HG03442 (cell line): Measurements from ENCODE around the gene UNC5A.
"Not testable (repeated sequence)": the region's sequence is repeated elsewhere in the genome, so short reads cannot be mapped to it uniquely, and the experiment has no call there.

Experiments used
- ATAC-seq: cut with Tn5 transposase; IDR thresholded peaks from one replicate; pipeline ENCODE4 v1.9.1; 2021; ENCODE audit warnings: mild to moderate bottlenecking, moderate library complexity; ENCODE audit not compliant: unreplicated experiment

UNC5A gene

GRCh38 chr5:176862330-176862995 lies 52.1 kb downstream of the UNC5A start:
- ATAC-seq, result no peak

DNA sequence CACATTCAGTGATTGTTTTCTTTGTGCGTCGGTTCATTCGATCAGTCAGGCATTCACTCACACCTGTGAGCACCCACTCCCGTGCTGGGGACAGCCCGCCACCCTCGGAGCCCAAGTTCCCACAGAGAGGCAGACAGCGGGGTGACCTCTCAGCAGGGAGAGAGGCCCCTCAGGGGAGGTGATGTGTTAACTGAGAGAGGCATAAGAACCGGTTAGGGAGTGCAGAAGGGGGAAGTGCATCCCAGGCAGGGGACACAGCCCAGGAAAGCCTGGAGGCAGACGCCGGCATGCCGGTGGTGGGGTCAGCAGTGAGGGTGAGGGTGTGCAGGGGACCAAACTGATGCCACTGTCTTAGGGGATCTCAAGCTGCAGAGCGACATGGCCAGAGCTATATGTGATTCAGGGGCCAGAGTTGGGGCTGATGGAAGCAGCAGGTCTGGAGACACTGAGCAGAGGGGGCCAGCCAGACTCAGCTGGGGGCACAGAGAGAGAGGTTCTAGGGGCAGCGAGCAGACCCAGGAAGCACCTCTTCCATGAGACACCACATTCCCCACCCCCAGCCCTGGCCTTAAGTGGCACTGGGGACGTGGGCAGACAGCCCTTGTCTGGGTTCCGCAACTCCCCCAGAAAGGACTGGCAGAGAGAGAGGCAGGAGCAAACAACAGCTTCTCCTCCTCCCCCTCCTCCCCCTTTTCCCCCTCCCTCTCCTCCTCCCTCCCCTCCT lies 52.8 kb downstream of the UNC5A start:
- no peak for ATAC-seq

DNA sequence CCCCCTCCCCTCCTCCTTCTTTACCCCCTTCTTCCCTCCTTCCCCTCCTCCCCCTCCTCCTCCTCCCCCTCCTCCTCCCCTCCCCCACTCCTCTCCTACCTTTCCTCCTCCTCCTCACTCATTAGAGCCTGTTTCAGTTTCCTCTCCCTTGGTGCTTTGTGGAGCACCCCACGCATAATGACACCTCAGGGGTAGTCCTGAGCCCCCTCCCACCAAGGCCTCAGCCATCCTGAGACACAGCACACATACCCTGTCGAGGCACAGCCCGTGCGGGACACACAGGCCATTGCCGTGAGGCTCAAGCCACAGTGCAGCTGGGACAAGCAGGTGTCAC lies 53.4 kb downstream of the UNC5A start:
- no peak for ATAC-seq

- no peak for ATAC-seq
Observed at GRCh38 chr5:176864755-176865154, 54.4 kb downstream of the UNC5A start.

- ATAC-seq, result no peak
Observed at GRCh38 chr5:176865964-176866363, 55.6 kb downstream of the UNC5A start.

DNA sequence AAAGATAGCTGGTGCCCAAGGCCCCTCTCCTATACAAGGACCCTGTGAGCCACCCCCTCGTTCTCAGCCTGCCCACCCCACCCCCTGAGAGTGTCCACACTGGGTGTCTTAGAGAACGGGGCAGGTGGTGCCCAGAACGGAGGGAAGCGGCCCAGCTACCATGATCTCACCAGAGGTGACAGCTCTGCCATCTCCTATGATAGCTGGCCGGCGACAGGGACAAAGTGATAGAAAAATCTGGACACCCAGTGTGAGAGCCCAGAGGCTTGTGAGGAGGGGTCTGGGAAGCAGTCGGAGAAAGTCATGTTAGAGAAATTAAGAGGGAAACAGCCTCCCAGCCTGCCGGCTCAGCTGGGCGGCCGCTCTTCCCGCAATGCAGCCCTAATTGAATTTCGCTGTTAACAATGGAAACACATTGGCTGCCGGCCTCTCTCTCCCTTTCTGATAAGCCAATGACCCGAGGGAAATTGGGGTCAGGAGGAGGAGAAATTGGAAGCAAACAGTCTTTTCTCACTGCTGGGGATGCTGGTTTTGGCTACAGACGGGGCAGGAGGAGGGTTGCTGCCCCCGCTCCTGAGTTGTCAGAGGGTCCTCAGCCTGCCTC lies 56.5 kb downstream of the UNC5A start:
- no peak for ATAC-seq

DNA sequence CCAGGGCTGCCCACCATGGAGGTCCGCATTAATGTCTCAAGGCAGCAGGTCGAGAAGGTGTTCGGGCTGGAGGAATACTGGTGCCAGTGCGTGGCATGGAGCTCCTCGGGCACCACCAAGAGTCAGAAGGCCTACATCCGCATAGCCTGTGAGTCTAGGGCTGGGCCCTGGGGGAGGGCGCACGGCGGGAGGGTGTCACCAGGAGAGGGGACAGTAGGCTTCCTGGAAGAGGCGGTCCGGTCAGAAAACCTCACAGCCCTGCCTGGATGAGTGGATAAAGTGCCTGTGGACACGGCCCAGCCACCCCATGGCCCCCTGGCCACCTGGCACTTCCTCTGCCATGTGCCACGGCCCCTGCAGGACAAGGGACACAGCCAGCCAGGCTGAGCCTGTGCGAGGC lies 57.8 kb downstream of the UNC5A start:
- ATAC-seq, result no peak

GRCh38 chr5:176868731-176869130 lies 58.4 kb downstream of the UNC5A start:
- no peak for ATAC-seq

GRCh38 chr5:176869501-176870109 lies 59.2 kb downstream of the UNC5A start:
- no peak for ATAC-seq

GRCh38 chr5:176870110-176870591 lies 59.8 kb downstream of the UNC5A start:
- ATAC-seq, result no peak

DNA sequence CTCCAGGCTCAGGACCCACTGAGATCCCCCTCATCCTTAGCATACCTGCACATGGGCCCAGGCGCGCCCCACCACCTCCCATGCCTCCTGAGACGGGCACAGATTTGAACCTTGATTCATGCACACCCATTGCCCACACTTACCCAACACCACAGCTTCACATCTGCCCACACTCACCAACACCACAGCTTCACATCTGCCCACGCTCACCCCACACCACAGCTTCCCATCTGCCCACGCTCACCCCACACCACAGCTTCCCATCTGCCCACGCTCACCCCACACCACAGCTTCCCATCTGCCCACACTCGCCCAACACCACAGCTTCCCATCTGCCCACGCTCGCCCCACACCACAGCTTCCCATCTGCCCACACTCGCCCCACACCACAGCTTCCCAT lies 60.3 kb downstream of the UNC5A start:
- ATAC-seq, result not testable (repeated sequence)

DNA sequence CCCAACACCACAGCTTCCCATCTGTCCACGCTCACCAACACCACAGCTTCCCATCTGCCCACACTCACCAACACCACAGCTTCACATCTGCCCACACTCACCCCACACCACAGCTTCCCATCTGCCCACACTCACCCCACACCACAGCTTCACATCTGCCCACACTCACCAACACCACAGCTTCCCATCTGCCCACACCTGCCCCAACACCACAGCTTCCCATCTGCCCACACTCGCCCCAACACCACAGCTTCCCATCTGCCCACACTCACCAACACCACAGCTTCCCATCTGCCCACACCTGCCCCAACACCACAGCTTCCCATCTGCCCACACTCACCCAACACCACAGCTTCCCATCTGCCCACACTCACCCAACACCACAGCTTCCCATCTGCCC lies 62.2 kb downstream of the UNC5A start:
- not testable (repeated sequence) for ATAC-seq

GRCh38 chr5:176873011-176873410 lies 62.7 kb downstream of the UNC5A start:
- not testable (repeated sequence) for ATAC-seq

GRCh38 chr5:176873541-176874172 lies 63.3 kb downstream of the UNC5A start:
- ATAC-seq, result no peak

DNA sequence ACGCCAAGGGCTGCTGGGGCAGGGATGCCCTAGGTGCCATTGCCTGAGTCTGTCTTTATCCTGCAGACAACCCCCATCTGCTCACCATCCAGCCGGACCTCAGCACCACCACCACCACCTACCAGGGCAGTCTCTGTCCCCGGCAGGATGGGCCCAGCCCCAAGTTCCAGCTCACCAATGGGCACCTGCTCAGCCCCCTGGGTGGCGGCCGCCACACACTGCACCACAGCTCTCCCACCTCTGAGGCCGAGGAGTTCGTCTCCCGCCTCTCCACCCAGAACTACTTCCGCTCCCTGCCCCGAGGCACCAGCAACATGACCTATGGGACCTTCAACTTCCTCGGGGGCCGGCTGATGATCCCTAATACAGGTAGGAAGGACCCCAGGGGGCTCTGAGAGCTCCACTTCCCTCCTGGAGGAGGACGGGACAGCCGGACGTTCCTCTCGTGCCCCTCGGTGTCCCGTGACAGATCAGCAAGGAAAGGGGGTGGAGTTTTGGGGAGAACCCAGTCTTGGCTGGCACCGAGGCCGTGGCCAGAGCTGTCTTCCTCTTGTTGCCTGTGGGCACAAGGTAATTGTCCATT lies 63.9 kb downstream of the UNC5A start:
- ATAC-seq, result no peak

DNA sequence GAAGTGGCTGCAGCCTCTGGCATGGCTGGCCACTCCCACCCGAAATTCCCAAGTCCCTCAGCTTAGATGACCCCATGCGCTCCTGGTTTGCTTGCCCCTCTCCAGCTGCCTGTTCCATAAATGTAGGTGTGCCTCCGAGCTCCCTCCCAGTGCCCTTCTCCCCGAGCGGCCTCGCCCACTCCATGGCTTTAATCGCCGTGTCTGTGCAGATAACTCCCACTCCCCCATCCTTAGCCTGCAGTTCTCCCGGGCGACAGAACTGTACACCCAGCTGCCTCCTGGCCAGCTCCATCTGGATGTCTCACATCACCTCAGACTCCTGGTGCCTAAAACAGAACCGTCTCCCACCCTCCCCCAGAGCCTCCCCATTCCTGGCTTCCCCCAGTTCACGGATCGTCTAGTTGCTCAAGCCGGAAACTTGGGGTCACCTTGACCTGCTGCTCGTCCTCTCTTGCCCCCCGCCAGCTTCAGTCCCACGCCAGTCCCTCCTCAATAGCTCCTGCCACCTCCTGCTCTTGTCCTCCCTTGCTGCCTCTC lies 64.7 kb downstream of the UNC5A start:
- ATAC-seq, result no peak

DNA sequence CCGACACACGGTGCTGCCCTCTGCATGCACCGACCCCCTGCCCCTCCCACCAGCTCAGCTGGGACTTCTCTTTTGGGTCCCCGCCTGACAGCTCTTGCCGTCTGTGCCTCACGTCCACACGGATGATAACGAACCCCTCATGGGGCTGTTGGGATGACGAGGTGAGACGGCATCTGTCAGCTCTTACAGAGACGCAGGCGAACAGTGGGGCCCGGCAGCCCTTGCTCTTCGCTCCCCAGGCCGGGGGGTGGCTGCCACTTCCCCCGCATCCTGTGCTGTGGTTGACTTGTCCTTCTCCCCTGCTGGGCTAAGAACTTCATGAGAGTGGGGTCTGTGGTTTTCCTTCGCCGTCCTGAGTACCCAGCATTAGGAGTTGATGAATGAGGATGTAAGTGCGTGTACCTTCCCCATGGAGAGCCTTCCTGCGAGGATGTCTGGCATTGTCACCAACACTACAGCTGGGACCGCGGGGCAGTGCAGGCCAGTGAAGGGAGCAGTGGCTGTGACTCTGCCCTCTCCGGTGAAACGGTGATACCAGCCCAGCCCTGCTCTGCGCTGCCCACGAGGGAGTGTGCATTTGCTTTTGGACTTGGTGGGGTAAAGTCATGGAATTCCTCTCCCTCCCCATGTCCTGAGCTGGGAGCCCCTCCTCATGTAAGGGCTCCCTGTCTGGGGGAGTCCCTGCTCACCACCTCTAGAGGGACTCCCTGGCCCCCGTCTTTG lies 65.6 kb downstream of the UNC5A start:
- no peak for ATAC-seq

GRCh38 chr5:176876506-176877431 lies 66.4 kb downstream of the UNC5A start:
- ATAC-seq, result no peak

DNA sequence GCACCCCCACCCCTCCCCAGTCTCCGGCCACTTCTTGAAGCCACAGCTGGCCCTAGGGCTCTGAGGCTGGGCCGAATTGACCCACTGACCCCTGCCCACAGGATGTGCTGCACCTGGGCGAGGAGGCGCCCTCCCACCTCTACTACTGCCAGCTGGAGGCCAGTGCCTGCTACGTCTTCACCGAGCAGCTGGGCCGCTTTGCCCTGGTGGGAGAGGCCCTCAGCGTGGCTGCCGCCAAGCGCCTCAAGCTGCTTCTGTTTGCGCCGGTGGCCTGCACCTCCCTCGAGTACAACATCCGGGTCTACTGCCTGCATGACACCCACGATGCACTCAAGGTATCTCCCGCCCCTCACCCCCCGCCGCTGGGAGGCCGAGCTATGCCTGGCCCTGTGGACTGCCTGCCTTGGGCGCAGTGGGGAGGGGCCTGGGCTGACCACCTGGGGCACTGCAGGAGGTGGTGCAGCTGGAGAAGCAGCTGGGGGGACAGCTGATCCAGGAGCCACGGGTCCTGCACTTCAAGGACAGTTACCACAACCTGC lies 67.5 kb downstream of the UNC5A start:
- ATAC-seq, result no peak
